OCI-LY7 (cell line): Measurements from ENCODE around the gene ECI1. TPM values are rescaled to one million over a fixed set of nuclear protein-coding genes. Genes with fewer than 3 reads are reported as not detected.

Experiments used
- Bru-seq: library from RNA; stranded (reverse); fragments of 400-500 nt; gene quantifications from one replicate; lab custom pipeline; 2021; lab: Mats Ljungman, UMichigan
- BruChase-seq, 2 experiments: library from RNA; stranded (reverse); fragments of 400-500 nt; gene quantifications; one replicate each; lab custom pipeline; 2021; lab: Mats Ljungman, UMichigan
- BruUV-seq: library from RNA; stranded (reverse); fragments of 400-500 nt; replicated peaks from 2 replicates; lab custom pipeline; 2021; lab: Mats Ljungman, UMichigan
- CTCF ChIA-PET: fragments of 300-600 bp; sonication (Branson Sonifier 250); formaldehyde crosslinking; loops from one replicate; lab custom pipeline; 2022; ENCODE audit warnings: antibody characterized with exemption; ENCODE audit not compliant: unreplicated experiment; lab: Charles Lee
- POLR2A ChIA-PET: fragments of 300-600 bp; sonication (Branson Sonifier 250); formaldehyde crosslinking; loops from one replicate; lab custom pipeline; 2022; ENCODE audit warnings: antibody characterized with exemption; lab: Charles Lee
- DNase-seq: peaks from one replicate; pipeline ENCODE4 v3.0.0-alpha.2; 2015; ENCODE audit warnings: low spot score
- H2AFZ ChIP-seq: fragments of 200-600 bp; sonication (generic), shearing (Covaris generic); 2 replicates; pipeline ENCODE4 v1.6.1; 2014; ENCODE audit warnings: mild to moderate bottlenecking, antibody characterized with exemption, low read length, moderate library complexity
- H3K27ac ChIP-seq: fragments of 200-600 bp; sonication (generic); 2 replicates; pipeline ENCODE4 v1.5.1; 2014; ENCODE audit warnings: mixed run types, low read depth, mild to moderate bottlenecking, moderate library complexity, low read length, inconsistent platforms; ENCODE audit not compliant: poor library complexity, severe bottlenecking
- H3K36me3 ChIP-seq: fragments of 200-600 bp; sonication (generic); 2 replicates; pipeline ENCODE4 v1.6.1; 2014; ENCODE audit warnings: mild to moderate bottlenecking, antibody characterized with exemption, low read length, moderate library complexity, mixed read lengths; ENCODE audit not compliant: insufficient read depth
- H3K4me1 ChIP-seq: fragments of 200-600 bp; sonication (generic); 2 replicates; pipeline ENCODE4 v1.5.1; 2014; ENCODE audit warnings: mild to moderate bottlenecking, low read length; ENCODE audit not compliant: insufficient read depth, poor library complexity, severe bottlenecking
- H3K4me2 ChIP-seq: fragments of 200-600 bp; sonication (generic); 2 replicates; pipeline ENCODE4 v1.6.1; 2014; ENCODE audit warnings: mild to moderate bottlenecking, low read length
- H3K4me3 ChIP-seq: fragments of 200-600 bp; sonication (generic); 2 replicates; pipeline ENCODE4 v1.5.1; 2014; ENCODE audit warnings: mild to moderate bottlenecking, low read depth, low read length; ENCODE audit not compliant: poor library complexity, severe bottlenecking
- H3K79me2 ChIP-seq: fragments of 200-600 bp; sonication (generic); 2 replicates; pipeline ENCODE4 v1.6.1; 2016; ENCODE audit warnings: low read depth, mild to moderate bottlenecking, low read length, moderate library complexity, mixed read lengths; ENCODE audit not compliant: insufficient read depth
- H3K9me2 ChIP-seq: fragments of 200-600 bp; sonication (generic); 2 replicates; pipeline ENCODE4 v1.6.1; 2016; ENCODE audit warnings: mild to moderate bottlenecking, low read length, mixed read lengths; ENCODE audit not compliant: insufficient read depth
- H3K9me3 ChIP-seq: fragments of 200-600 bp; sonication (generic); 2 replicates; pipeline ENCODE4 v1.6.1; 2014; ENCODE audit warnings: mild to moderate bottlenecking, mixed run types, low read length, mixed read lengths
- H4K20me1 ChIP-seq: fragments of 200-600 bp; sonication (generic); 2 replicates; pipeline ENCODE4 v1.6.1; 2014; ENCODE audit warnings: mild to moderate bottlenecking, antibody characterized with exemption, low read length, moderate library complexity, mixed read lengths; ENCODE audit not compliant: insufficient read depth
- EZH2phosphoT487 ChIP-seq: fragments of 200-600 bp; sonication (generic); IDR thresholded peaks from 2 replicates; pipeline ENCODE4 v1.6.1; 2018; ENCODE audit warnings: low read depth, borderline replicate concordance, mild to moderate bottlenecking, mixed run types, antibody characterized with exemption, low read length, moderate library complexity, mixed read lengths
- intact Hi-C: fragments of 100-400 bp; cut with micrococcal nuclease; formaldehyde crosslinking; loops from one replicate; pipeline ENCODE4 v1.10.0; 2022; ENCODE audit not compliant: unreplicated experiment
- long read RNA-seq: library from polyadenylated mRNA; stranded (forward); transcript quantifications from one replicate; pipeline ENCODE4 v2.0.0, GENCODE V29; 2022
- total RNA-seq, 2 experiments: library from RNA; depleted of rRNA in 1 of 2; stranded (reverse); fragments of >200 nt in 1 of 2; shearing (Covaris generic) in 1 of 2; gene quantifications; 2 replicates each; pipeline ENCODE4 v1.2.3, GENCODE V29; 2014 to 2022
- TF ChIP-seq, protein P1 (sequence below): fragments of 200-600 bp; sonication (generic); conservative IDR thresholded peaks from 2 replicates; pipeline ENCODE4 v1.5.1; 2014; ENCODE audit warnings: mild to moderate bottlenecking, antibody characterized with exemption, low read length, moderate library complexity, mixed read lengths

The ECI1 gene, protein sequence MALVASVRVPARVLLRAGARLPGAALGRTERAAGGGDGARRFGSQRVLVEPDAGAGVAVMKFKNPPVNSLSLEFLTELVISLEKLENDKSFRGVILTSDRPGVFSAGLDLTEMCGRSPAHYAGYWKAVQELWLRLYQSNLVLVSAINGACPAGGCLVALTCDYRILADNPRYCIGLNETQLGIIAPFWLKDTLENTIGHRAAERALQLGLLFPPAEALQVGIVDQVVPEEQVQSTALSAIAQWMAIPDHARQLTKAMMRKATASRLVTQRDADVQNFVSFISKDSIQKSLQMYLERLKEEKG
- total RNA-seq (2014; rRNA removed; shearing (Covaris generic)), result 66.6 and 80.0 TPM in 2 replicates
- 74.5 and 87.5 TPM in 2 replicates for total RNA-seq (2022)
- percentile 64 among the genes with signal in this experiment for Bru-seq, nascent RNA
- percentile 70 among the genes with signal in this experiment for BruChase-seq, experiment 1, labeled RNA remaining after a 6-hour chase
- BruChase-seq, experiment 2, labeled RNA remaining after a 2-hour chase, result percentile 67 among the genes with signal in this experiment
- long read RNA-seq, transcript ECI1-206 (6 exons, 961 nt), result minor isoform, 8 of 83 reads
- long read RNA-seq, transcript ECI1-201 (7 exons, 1,541 nt), result major isoform, 62 of 83 reads
- long read RNA-seq, partial matches to known transcripts, result 5 of 83 reads
- long read RNA-seq, other reads (novel, unspliced or antisense), result 8 of 83 reads

DNA sequence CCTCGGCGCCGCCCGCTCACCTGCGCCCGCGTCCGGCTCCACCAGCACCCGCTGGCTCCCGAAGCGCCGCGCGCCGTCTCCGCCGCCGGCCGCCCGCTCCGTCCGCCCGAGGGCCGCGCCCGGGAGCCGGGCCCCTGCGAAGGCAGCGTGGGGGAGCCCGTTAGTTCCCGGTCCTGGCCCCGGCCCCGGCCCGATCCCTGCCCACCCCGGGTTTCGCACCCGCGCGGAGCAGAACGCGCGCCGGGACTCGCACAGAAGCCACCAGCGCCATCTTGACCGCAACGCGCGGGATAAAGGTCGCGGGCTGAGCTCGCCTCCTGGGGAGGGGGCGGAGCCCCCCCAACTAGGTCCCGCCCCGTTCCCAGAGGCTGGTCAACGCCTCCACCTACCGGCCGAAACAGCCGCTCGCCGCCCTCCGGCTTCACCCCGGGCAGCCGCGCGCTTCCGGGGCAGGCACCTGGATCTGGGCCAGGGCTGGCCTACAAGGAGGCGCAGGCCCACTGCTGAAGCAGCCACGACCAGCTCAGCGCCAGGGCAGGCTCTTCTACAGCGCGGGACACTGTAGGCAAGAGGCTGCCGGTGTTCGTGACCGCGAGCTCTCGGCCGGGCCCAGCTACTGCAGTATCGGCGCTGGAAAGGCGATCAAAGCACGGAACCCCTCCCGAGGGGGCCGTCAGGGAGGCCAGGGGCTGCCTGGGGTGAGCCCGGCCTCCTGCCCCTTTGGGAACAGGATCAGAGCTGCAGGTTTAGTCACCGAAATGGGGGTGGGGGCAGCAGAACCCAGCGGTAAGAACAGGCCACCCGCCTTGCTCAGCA is at the start of gene ECI1:
Gene ECI1, minus strand, starts transcription at position 292 of the 816 bp plus-strand sequence. Its CDS starts 21 bp downstream, at position 271.
- Histone ChIP-seq H3K27ac (peak within 1 kb of the TSS; percentile 68), H3K9me3 (no peaks in the 10 kb centered on the region), H4K20me1 (no peaks in the 10 kb centered on the region), H3K4me1 (peaks cover 17% of the 10 kb centered on the region), H3K4me3 (peak within 1 kb of the TSS; percentile 76), H2AFZ (peak within 1 kb of the TSS; percentile 18; the same call in 1 of the 2 replicates), H3K4me2 (peak within 1 kb of the TSS; percentile 87), H3K9me2 (no peaks in the 10 kb centered on the region), H3K79me2 (peaks cover 20% of the 10 kb centered on the region), H3K36me3 (peaks cover 67% of the 10 kb centered on the region)
- TF ChIP-seq, protein P1, sequence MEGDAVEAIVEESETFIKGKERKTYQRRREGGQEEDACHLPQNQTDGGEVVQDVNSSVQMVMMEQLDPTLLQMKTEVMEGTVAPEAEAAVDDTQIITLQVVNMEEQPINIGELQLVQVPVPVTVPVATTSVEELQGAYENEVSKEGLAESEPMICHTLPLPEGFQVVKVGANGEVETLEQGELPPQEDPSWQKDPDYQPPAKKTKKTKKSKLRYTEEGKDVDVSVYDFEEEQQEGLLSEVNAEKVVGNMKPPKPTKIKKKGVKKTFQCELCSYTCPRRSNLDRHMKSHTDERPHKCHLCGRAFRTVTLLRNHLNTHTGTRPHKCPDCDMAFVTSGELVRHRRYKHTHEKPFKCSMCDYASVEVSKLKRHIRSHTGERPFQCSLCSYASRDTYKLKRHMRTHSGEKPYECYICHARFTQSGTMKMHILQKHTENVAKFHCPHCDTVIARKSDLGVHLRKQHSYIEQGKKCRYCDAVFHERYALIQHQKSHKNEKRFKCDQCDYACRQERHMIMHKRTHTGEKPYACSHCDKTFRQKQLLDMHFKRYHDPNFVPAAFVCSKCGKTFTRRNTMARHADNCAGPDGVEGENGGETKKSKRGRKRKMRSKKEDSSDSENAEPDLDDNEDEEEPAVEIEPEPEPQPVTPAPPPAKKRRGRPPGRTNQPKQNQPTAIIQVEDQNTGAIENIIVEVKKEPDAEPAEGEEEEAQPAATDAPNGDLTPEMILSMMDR, result peak; percentile 73
- no peak for TF ChIP-seq EZH2phosphoT487
- intact Hi-C loops, result loop anchor here (1.0 kb wide), 1 partner anchor 28 kb away; the partner anchor contains the start of gene E4F1
- peak; percentile 95 for DNase-seq
- BruUV-seq, result no TSS peak
- ChIA-PET POLR2A (interaction anchor here (0.6 to 1.7 kb wide), 4 partner anchors 11 to 169 kb away, joined by 3 to 6 read pairs (median 3); no protein-coding TSS in a partner anchor), CTCF (no interaction called here)

DNA sequence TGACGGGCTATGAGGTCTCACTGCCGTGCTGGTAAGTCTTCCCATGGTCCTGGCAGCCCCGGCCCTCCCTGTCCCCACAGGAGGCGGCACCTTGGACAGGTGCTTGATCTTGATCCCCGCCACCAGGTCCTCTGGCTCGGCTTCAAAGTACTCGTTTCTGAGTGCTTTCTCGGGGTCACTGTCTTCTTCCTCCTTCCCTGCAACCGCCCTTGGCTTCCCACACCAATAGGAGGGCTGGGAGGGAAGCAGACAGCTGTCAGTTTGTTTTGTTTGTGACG is 48.5 kb upstream of the ECI1 start:
- no peaks in the 10 kb centered on the region for H3K9me3 ChIP-seq
- no peaks in the 10 kb centered on the region for H3K79me2 ChIP-seq
- no TSS peak for BruUV-seq
- H4K20me1 ChIP-seq, result no peaks in the 10 kb centered on the region
- H3K4me1 ChIP-seq, result no peaks in the 10 kb centered on the region
- ChIA-PET CTCF (no interaction called here), POLR2A (no interaction called here)
- DNase-seq, result no peak
- intact Hi-C loops, result no loop called here
- H3K9me2 ChIP-seq, result no peaks in the 10 kb centered on the region
- H3K27ac ChIP-seq, result no peak overlapping the region
- no peak overlapping the region for H2AFZ ChIP-seq
- TF ChIP-seq EZH2phosphoT487, result no peak
- TF ChIP-seq, protein P1, result no peak
- no peak overlapping the region for H3K4me3 ChIP-seq
- H3K36me3 ChIP-seq, result no peaks in the 10 kb centered on the region
- H3K4me2 ChIP-seq, result no peak overlapping the region
